Measurements from ENCODE around the gene TPRG1. TPM values are rescaled to one million over a fixed set of nuclear protein-coding genes. Genes with fewer than 3 reads are reported as not detected.

TPRG1 gene
- total RNA-seq, 1 experiment from 2014 or later, result 0.55 TPM

GRCh38 chr3:189249987-189250386, 78.2 kb downstream of the TPRG1 start:
- Mint-ChIP-seq H3K27me3 (ENCODE audit: low read depth) (no peaks in the 10 kb centered on the region), H3K36me3 (no peaks in the 10 kb centered on the region), H3K27ac (no peak overlapping the region), H3K4me3 (no peak overlapping the region), H3K9me3 (peaks cover 20% of the 10 kb centered on the region), H3K4me1 (peaks cover 8% of the 10 kb centered on the region)
- DNase-seq (ENCODE audit: low spot score), result no peak
- ChIA-PET POLR2A (no interaction called here), CTCF (interaction anchor here (0.6 kb wide), 1 partner anchor 1308 kb away, joined by 6 read pairs; no protein-coding TSS in a partner anchor)
- TF ChIP-seq NFATC4 (CRISPR knock-in tag; IDR thresholded peaks at IDR 0.05), result no peak
- no peak for TF ChIP-seq NFE2L1 (CRISPR knock-in tag; IDR thresholded peaks at IDR 0.05)
- no peak for TF ChIP-seq NR3C1 (CRISPR knock-in tag; conservative IDR thresholded peaks at IDR 0.05; ENCODE audit: low read depth)
- no peak for TF ChIP-seq ELF4 (CRISPR knock-in tag; IDR thresholded peaks at IDR 0.05; ENCODE audit: low read depth)
- no peak for TF ChIP-seq FOXJ3 (CRISPR knock-in tag; IDR thresholded peaks at IDR 0.05; ENCODE audit: borderline replicate concordance)
- TF ChIP-seq, protein P1, sequence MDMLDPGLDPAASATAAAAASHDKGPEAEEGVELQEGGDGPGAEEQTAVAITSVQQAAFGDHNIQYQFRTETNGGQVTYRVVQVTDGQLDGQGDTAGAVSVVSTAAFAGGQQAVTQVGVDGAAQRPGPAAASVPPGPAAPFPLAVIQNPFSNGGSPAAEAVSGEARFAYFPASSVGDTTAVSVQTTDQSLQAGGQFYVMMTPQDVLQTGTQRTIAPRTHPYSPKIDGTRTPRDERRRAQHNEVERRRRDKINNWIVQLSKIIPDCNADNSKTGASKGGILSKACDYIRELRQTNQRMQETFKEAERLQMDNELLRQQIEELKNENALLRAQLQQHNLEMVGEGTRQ (CRISPR knock-in tag; IDR thresholded peaks at IDR 0.05), result no peak
- TF ChIP-seq AFF4 (CRISPR knock-in tag; IDR thresholded peaks at IDR 0.05; ENCODE audit: borderline replicate concordance), result no peak
- no peak for TF ChIP-seq CREB1 (CRISPR knock-in tag; IDR thresholded peaks at IDR 0.05)
- TF ChIP-seq, protein P2, sequence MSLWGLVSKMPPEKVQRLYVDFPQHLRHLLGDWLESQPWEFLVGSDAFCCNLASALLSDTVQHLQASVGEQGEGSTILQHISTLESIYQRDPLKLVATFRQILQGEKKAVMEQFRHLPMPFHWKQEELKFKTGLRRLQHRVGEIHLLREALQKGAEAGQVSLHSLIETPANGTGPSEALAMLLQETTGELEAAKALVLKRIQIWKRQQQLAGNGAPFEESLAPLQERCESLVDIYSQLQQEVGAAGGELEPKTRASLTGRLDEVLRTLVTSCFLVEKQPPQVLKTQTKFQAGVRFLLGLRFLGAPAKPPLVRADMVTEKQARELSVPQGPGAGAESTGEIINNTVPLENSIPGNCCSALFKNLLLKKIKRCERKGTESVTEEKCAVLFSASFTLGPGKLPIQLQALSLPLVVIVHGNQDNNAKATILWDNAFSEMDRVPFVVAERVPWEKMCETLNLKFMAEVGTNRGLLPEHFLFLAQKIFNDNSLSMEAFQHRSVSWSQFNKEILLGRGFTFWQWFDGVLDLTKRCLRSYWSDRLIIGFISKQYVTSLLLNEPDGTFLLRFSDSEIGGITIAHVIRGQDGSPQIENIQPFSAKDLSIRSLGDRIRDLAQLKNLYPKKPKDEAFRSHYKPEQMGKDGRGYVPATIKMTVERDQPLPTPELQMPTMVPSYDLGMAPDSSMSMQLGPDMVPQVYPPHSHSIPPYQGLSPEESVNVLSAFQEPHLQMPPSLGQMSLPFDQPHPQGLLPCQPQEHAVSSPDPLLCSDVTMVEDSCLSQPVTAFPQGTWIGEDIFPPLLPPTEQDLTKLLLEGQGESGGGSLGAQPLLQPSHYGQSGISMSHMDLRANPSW (CRISPR knock-in tag; conservative IDR thresholded peaks at IDR 0.05; ENCODE audit: low read depth), result no peak
- TF ChIP-seq PRDM15 (CRISPR knock-in tag; IDR thresholded peaks at IDR 0.05), result no peak
- TF ChIP-seq ZNF232 (CRISPR knock-in tag; IDR thresholded peaks at IDR 0.05), result no peak
- ATAC-seq, result no peak

DNA sequence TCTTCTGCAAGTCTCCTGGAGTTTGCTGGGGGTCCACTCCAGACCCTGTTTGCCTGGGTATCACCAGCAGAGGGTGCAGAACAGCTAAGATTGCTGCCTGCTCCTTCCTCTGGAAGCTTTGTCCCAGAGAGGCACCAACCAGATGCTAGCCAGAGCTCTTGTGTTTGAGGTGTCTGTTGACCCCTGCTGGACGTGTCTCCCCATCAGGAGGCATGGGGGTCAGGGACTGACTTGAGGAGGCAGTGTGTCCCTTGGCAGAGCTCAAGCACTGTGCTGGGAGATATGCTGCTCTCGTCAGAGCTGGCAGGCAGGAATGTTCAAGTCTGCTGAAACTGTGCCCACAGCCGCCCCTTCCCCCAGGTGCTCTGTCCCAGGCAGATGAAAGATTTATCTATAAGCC, 86.5 kb downstream of the TPRG1 start:
- H3K4me3 Mint-ChIP-seq, result no peak overlapping the region
- H3K36me3 Mint-ChIP-seq, result no peaks in the 10 kb centered on the region
- ChIA-PET POLR2A (interaction anchor here (0.6 kb wide), 1 partner anchor 707 kb away, joined by 3 read pairs; no protein-coding TSS in a partner anchor), CTCF (interaction anchor here (0.7 to 1.0 kb wide), 3 partner anchors 25 to 690 kb away, joined by 3 to 6 read pairs (median 3); no protein-coding TSS in a partner anchor)
- H3K27ac Mint-ChIP-seq, result no peak overlapping the region
- DNase-seq (ENCODE audit: low spot score), result peak; percentile 14
- no peaks in the 10 kb centered on the region for H3K4me1 Mint-ChIP-seq
- H3K9me3 Mint-ChIP-seq, result peaks cover 14% of the 10 kb centered on the region
- no peak for ATAC-seq
- no peaks in the 10 kb centered on the region for H3K27me3 Mint-ChIP-seq (ENCODE audit: low read depth)
- no peak for TF ChIP-seq SMAD3 (CRISPR knock-in tag; IDR thresholded peaks at IDR 0.05; ENCODE audit: borderline replicate concordance)
- no peak for TF ChIP-seq ZNF396 (CRISPR knock-in tag; IDR thresholded peaks at IDR 0.05; ENCODE audit: borderline replicate concordance)
- TF ChIP-seq ZSCAN18 (CRISPR knock-in tag; IDR thresholded peaks at IDR 0.05), result no peak
- TF ChIP-seq, protein P3, sequence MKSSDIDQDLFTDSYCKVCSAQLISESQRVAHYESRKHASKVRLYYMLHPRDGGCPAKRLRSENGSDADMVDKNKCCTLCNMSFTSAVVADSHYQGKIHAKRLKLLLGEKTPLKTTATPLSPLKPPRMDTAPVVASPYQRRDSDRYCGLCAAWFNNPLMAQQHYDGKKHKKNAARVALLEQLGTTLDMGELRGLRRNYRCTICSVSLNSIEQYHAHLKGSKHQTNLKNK (CRISPR knock-in tag; IDR thresholded peaks at IDR 0.05), result no peak
- TF ChIP-seq GRHL2 (CRISPR knock-in tag; IDR thresholded peaks at IDR 0.05; ENCODE audit: insufficient replicate concordance, severe bottlenecking), result no peak
- no peak for TF ChIP-seq E2F5 (CRISPR knock-in tag; IDR thresholded peaks at IDR 0.05)
- TF ChIP-seq MLX (CRISPR knock-in tag; IDR thresholded peaks at IDR 0.05), result no peak
- TF ChIP-seq TP53 (CRISPR knock-in tag; IDR thresholded peaks at IDR 0.05), result no peak
